ENCODE results near the gene PACSIN3.

Gene PACSIN3

DNA sequence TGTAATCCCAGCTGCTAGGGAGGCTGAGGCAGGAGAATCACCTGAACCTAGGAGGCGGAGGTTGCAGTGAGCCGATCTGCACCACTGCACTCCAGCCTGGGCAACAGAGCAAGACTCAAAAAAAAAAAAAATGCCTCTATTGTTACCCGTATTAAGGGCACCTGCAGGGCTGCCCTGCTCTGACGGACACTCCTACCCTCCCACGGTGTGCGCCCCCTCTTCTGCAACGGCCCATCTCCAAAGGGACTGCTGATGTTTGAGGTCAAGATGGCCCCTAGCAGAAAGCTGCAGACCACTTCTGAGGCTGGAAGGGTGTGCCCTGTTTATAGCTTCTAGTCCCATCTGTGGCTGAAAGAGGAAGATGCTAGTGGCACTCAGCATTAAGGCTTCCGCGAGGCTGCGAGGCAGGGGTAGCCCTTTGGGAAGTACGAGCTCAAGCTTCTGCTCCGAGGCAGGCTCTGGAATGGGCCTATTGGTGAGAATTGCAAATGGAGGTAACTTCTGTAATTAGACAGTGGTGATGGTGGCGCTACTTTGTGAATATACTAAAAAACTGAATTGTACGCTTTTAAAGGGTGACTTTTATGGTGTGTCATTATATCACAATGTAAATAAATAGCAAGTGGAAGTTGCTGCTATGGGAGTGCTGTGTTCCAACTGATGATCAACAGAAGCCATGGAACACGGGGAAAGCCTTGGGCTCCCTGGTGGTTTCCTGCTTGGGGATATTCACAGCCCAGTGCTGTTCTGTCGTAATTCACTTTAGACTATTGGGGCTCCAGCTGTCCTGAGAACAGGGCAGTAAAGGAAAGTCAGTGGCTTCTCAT lies 33.9 kb downstream of the PACSIN3 start:
- DNase-seq = no peak

DNA sequence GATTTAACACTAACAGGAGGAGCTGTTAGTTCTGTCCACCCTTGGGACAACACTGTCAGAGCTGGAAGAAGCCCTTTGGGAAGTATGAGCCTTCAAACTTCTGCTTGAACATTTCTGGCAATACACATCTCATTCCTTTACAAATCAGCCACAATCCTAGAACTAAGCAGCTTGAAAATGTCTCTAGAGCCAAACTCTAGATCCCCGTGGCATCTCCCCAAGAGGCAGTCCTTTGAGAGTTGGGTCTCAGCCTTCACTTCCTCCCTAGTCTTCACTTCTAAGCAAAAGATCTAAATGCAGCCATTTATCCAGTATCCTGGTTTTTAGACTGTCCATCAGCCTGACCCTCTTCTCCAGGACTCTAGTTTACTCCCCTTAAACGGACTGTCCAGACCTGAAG lies 36.5 kb downstream of the PACSIN3 start:
- DNase-seq = no peak

DNA sequence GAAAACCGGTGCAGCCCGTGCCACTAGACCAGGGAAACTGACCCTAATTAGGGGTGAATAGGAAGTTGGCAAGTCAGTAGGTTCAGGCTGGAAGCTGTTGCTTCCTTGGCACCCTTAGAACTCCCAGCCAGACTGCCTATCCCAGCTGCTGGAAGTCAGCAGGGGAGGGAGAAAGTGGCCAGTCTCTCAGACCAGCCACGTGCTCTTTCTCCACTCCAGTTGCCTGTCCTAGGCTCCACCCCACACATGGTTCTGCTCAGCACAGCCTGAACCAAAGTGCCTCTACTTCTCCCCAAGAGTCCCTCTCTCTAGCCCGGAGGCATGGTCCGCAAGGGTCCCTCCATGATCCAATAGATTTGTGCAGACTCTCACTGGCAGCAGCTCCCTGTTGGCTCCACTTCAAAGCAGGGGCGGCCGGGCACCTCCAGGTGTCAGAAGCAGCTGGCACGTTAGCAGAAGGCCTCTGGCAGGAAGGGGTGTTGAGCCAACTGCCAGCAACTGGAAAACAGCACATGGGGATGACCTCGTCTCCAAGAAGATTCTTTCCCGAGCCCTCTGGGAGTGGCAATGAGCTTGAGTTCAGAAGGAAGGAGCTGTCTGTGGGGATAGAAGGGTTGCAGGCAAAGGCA lies 37.2 kb downstream of the PACSIN3 start:
- DNase-seq = no peak

DNA sequence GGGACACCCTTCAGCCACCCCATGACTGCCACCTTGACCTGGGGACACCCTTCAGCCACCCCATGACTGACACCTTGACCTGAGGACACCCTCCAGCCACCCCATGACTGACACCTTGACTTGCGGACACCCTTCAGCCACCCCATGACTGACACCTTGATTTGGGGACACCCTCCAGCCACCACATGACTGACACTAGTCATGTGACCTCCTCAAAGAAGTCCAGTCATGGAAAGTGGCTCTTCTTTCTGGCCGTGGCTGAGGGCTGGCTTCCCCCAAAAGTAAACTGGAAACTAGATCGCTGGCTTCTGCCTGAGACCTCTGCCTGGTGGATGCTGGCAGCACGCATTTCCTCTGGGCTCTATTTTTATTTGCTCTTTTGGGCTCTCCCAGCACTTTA lies 38.0 kb downstream of the PACSIN3 start:
- no peak for DNase-seq

DNA sequence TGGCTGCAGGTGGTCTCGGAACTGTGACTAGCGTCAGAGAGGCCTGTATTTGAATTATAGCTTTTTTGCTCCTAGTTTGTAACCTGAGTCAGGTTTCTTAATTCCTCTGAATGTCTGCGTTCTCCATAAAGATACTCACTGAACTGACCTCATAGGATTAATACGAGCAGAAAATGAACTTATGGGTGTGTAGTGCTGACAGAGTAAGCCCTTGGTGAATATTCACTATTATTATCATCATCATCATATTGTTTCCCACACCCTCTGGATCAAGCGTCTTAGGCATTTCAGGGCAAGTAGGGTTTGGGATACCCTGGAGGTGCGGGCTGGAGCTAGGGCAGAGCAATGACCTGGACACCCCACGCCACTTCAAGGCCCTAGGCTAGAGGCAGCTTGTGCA lies 38.6 kb downstream of the PACSIN3 start:
- no peak for DNase-seq

DNA sequence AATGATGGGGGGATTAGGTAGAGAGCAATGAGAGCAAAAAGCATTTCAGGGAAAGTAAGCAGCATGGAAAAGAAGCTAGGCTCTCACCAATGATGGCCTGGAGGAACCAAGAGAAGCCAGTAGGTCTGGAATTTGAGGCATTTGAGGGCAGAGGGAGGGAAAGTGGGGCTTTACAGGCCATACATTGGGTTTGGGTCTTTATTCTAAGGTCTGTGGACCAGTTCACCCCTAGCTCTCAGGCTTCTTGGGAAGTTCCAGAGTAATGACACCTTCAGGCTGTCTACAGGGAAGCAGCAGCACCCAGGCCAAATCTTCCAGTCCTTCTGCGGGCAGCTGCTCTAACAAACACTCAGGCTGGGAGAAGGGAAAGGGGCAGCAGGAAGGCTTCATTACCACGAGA lies 39.0 kb downstream of the PACSIN3 start:
- no peak for DNase-seq

DNA sequence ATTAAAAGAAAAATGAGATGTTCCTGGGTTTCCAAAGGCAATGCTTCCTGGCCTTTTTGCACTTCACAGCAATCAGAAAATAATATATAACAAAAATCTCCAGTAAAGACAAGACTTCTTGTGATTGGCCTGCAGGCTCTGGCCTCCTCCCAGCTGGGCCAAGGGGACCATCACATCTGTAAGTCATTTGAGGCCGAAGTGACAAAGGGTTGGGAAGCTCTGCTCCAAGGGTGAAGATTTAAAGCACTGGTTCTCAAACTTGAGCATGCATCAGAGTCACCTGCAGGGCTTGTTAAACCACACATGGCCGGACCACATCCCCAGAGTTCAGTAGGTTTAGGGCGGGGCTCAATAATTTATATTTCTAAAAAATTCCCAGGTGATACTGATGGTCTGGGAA lies 41.7 kb downstream of the PACSIN3 start:
- DNase-seq = no peak

DNA sequence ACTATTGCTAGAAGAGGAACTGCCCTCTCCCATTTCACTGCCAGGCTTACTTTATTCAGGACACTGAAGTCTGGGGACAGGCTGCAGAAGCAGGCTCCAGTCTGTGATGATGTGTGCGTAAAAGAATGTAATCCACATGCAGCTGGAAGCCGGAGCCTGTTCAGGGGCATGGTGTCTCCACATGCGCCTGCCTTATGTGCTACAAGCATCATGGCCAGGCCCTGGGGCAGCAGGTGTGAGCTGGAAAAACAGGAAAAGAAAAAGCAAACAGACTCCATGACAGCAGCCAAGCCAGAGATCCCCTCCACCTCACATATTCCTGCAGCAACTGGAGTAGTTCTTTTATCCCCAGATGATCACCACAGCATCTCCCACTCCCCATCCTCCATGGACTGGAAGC lies 42.9 kb downstream of the PACSIN3 start:
- peak; percentile 23 for DNase-seq

DNA sequence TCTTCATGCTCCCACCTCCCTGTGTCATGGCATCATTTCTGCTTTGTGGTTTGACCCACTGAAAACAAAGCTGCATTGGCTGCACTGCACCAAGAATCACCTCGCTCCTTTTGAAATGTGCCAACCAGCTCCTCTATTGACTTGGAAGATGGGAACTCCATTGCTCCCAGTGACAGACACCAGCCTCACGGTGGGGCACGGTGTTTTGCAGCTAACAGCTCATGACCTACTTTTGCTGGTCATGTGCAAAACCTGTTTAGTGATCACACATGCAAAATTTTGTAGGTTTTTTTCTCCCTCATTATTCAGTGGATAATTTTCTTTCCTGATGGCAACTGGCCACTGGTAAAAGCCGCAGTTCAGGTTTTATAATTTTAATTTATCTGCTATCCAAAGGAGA lies 46.4 kb downstream of the PACSIN3 start:
- DNase-seq = no peak

DNA sequence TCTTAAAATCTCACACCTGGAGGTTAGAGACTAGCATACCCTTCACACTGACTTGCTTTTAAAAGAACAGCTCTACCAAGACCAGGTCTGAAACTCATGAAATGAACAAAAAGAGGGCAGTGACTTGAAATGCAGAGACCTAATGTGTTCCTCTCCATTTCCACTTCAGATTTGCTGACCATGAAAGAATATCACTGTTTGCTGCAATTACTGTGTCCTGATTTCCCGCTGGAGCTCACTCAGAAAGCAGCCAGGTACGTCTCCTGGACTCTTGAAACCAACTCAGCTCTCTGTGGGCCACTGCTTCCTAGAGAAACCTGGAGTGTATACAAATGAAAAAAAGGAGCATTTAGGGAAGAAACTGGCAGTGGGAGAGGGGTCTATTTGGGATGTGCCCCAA lies 48.8 kb downstream of the PACSIN3 start:
- DNase-seq = no peak

DNA sequence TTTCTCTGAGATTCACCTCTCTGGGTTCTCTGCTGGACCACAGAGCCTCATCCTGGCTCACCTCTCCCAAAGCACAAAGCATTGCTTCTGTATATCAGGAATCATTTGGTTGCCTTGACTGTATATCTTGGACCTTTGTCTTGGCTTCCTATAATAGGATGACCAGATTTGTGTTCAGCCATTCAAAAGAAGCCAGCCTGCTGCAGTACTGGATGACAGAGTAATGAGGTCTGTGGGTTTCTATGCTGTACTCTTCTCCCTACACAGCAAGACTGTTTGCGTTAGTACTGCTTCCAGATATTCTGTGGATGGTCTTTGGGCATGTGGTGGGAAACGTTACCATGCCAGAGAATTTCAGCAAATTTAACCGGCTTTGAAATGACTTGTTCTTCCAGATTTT lies 49.3 kb downstream of the PACSIN3 start:
- DNase-seq = no peak

DNA sequence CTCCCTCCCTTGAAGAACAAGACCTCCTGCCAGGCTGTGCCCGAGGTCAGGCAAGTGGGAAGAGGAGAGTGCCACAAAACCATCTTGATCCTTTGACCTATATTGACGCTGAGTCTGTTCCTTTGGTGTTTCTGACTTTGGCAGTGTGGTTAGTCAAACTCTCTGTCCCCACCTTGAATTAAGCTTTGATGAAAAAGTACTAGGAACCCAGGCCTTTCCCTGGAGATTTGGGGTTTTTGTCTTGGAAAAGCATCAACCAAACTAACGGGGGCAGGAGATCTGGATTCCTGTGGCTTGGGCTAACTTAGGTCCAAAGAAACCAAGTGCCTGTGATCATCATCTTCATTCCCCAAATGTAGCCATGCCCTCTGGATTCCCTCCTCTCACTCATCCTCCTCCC lies 49.9 kb downstream of the PACSIN3 start:
- no peak for DNase-seq

DNA sequence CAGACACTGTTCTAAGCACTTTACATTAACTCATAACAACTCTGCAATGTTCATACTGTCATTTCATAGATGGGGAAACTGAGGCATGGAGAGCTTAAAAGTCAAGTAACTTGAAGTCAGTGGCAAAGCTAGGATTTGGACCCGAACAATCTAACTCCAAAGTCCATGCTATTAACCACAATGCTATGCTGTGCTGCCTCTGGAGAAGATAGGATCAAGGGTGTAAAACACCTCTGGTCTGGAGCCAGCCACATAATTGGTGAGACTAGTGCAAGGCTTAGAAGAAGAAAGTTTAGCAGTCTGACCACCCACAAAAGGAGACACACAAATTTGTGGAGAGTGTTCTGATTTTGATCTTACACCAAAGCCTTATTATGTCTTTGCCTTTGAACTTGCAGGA lies 53.3 kb downstream of the PACSIN3 start:
- no peak for DNase-seq

DNA sequence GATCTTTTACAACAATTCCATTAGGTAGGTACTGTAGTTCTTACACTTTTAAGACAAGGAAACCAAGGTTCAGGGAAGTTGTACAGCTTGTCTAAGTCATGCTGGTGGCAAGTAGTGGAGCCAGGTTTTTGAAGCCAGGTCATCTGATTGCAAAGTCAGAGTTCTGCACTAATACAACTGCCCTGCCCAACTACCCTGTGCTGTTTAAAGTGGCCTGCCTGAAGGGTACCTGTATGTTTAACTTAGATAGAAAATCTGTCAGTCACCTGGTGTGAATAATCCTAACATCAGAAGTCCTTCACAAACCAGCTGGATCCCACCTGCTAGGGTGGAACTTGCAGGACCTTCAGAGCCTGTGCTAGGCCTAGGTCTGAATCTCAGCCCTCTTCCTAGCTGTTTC lies 53.7 kb downstream of the PACSIN3 start:
- no peak for DNase-seq

DNA sequence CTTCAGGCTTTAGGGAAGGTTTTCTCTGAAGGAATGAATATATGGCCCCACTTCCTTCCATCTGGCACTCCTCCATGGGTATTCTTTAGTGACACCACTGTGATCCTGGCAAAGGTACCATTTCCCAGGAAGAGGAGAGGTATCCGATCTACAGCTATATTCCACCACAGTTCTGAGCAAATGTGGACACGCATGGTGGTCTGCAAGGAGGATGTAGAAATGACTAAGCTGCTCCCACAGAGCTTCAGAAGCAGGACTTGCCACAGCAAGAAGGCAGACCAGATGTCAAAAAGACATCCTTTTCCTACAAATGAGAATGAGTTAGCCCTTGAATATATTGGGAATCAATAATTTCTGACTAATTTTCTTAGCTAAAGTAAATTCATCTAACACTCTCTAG lies 55.1 kb downstream of the PACSIN3 start:
- DNase-seq = no peak

DNA sequence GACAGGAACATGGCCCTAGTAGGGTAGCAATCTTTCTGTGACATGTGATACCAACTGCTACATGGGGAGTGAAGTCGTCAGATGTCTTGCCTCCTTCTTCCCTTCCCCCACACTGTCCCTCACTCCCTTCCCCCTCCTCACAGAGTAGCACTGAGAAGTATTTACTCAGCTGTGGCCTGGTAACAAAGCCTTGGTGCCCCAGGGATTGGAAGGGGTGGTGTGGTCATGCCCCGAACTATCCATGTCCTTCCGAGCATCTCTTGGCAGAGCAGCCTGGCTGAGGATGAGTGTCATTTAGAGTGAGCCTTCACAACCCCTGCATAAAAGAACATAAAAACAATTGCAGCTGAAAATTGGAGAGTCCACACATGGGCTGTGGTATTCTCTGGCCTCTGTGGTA lies 55.7 kb downstream of the PACSIN3 start:
- peak; percentile 87 for DNase-seq
